Esophagus squamous epithelium (tissue), 5 donors: Measurements from ENCODE around the gene UHRF2. TPM values are rescaled to one million over a fixed set of nuclear protein-coding genes. Genes with fewer than 3 reads are reported as not detected.
A peak's percentile ranks its signal among the peaks of the same experiment; 100 is the strongest.

ENCODE experiments used
- DNase-seq: peaks from one replicate; lab custom pipeline; 2025; lab: John Stamatoyannopoulos, UW
- H3K27ac ChIP-seq, 4 donors: fragments of 200-600 bp; sonication (generic); one replicate each; pipeline ENCODE4 v1.5.1; 2016 to 2019; ENCODE audit warnings: mild to moderate bottlenecking in 1 of 4
- H3K27me3 ChIP-seq, 4 donors: fragments of 200-600 bp; sonication (generic); 1 replicate in 3 of 4; 2 replicates in 1 of 4; pipeline versions ENCODE4 v1.5.1 to v1.6.0; 2017 to 2021; ENCODE audit warnings: antibody characterized with exemption in 1 of 4
- H3K36me3 ChIP-seq, 3 donors: fragments of 200-600 bp; sonication (generic); one replicate each; pipeline ENCODE4 v1.5.1; 2016 to 2019
- H3K4me1 ChIP-seq, 3 donors: fragments of 200-600 bp; sonication (generic); one replicate each; pipeline ENCODE4 v1.5.1; 2017 to 2019
- H3K4me3 ChIP-seq, 4 donors: fragments of 200-600 bp; sonication (generic); 1 replicate in 3 of 4; 2 replicates in 1 of 4; pipeline ENCODE4 v1.5.1; 2016 to 2019; ENCODE audit warnings: mild to moderate bottlenecking in 2 of 4, moderate library complexity in 1 of 4
- H3K9me3 ChIP-seq, 3 donors: fragments of 200-600 bp; sonication (generic); one replicate each; pipeline ENCODE4 v1.5.1; 2016 to 2019
- CTCF ChIP-seq, 6 experiments: fragments of 450-650 bp in 4 of 6; fragments of 200-600 bp in 2 of 6; sonication (generic) in 2 of 6; IDR thresholded peaks; one replicate each; pipeline ENCODE4 v1.5.1; 2016 to 2019; ENCODE audit warnings: antibody characterized with exemption in 6 of 6, mild to moderate bottlenecking in 4 of 6, moderate library complexity in 4 of 6
- POLR2A ChIP-seq, 4 donors: fragments of 450-650 bp; IDR thresholded peaks; one replicate each; pipeline ENCODE4 v1.6.1; 2017; ENCODE audit warnings: antibody characterized with exemption in 4 of 4, mild to moderate bottlenecking in 4 of 4, moderate library complexity in 3 of 4
- WGBS, 2 donors: methylation state at CpG; one replicate each; pipeline ENCODE4 v1.1.5; 2018; 5-methylcytosine and 5-hydroxymethylcytosine counted together
- intact Hi-C: fragments of 100-400 bp; cut with DNase I; formaldehyde crosslinking; loops from one replicate; pipeline ENCODE4 v1.15.0; 2022
- total RNA-seq, 4 donors: library from RNA; depleted of rRNA; stranded (reverse); fragments of >200 nt; gene quantifications; one replicate each; pipeline ENCODE4 v1.1.0, GENCODE V29; 2016
- donor health status: DM: yes; HTN: yes; CAD: no.

The UHRF2 gene
- total RNA-seq, 4 donors from 2014 or later: 12.9 to 51.1 (median 22.1) TPM

GRCh38 chr9:6543204-6543603, 130.2 kb downstream of the UHRF2 start:
- no peak overlapping the region for H3K4me3 ChIP-seq
- H3K9me3 ChIP-seq: no peaks in the 10 kb centered on the region
- intact Hi-C loops: no loop called here
- 67 to 81% methylated on average over 6 of the region's 6 CpGs for WGBS, 2 donors
- H3K4me1 ChIP-seq: no peaks in the 10 kb centered on the region
- no peak for DNase-seq
- H3K27ac ChIP-seq: no peak overlapping the region
- H3K27me3 ChIP-seq: no peaks in the 10 kb centered on the region
- H3K36me3 ChIP-seq: no peaks in the 10 kb centered on the region
- TF ChIP-seq POLR2A (IDR thresholded peaks at IDR 0.05): no peak
- no peak for TF ChIP-seq CTCF (IDR thresholded peaks at IDR 0.05)

GRCh38 chr9:6545017-6545691, 132.2 kb downstream of the UHRF2 start:
- H3K4me1 ChIP-seq: no peaks in the 10 kb centered on the region
- DNase-seq: no peak
- no peak overlapping the region for H3K27ac ChIP-seq
- no peaks in the 10 kb centered on the region for H3K27me3 ChIP-seq
- H3K4me3 ChIP-seq: no peak overlapping the region
- intact Hi-C loops: no loop called here
- WGBS, 2 donors: 84 to 87% methylated on average over 8 of the region's 8 CpGs
- no peaks in the 10 kb centered on the region for H3K9me3 ChIP-seq
- no peak for TF ChIP-seq CTCF (IDR thresholded peaks at IDR 0.05)
- no peak for TF ChIP-seq POLR2A (IDR thresholded peaks at IDR 0.05)
- H3K36me3 ChIP-seq: no peaks in the 10 kb centered on the region

DNA sequence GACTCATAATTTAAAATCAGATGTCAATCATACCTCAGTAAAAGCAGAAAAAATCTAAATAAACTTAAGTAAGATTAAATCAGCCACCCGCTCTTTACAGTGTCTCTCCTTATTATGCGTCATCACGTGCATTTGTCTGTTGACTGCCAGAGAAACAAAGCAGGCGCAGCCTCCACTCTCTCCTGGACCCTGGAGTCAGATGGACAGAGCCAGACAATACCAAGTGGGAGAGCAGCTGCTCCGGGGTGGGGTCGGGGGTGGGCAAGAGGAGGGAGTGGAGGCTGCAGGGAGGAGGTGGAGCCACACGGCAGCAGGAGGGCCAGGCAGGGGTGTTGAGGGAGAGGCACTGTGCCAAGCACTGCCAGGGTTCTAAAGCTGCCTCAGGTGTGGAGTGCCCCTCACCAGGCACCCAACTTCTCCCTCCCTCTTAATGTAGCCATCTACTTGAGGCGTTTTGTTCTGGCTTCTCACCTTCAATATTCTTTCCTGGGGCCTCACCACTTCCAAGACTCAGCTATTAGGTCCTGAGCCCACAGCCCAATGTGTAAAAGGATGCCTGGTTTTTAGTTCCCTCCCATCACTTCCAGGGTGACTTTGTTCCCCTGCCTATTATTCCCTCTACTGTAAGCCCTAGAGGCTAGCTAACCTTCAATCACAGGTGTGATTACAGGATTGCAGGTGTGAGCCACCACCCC, 136.3 kb downstream of the UHRF2 start:
- Histone ChIP-seq H3K9me3 (no peaks in the 10 kb centered on the region), H3K4me1 (peaks cover 5 to 16% (median 12%) of the 10 kb centered on the region in 3 donors), H3K36me3 (no peaks in the 10 kb centered on the region), H3K27ac (no peak overlapping the region), H3K4me3 (no peak overlapping the region), H3K27me3 (no peaks in the 10 kb centered on the region)
- TF ChIP-seq POLR2A (IDR thresholded peaks at IDR 0.05) (no peak), CTCF (IDR thresholded peaks at IDR 0.05) (no peak)
- no peak for DNase-seq
- intact Hi-C loops: no loop called here
- WGBS, 2 donors: 69 to 88% methylated on average over 6 to 7 of the region's 8 CpGs

DNA sequence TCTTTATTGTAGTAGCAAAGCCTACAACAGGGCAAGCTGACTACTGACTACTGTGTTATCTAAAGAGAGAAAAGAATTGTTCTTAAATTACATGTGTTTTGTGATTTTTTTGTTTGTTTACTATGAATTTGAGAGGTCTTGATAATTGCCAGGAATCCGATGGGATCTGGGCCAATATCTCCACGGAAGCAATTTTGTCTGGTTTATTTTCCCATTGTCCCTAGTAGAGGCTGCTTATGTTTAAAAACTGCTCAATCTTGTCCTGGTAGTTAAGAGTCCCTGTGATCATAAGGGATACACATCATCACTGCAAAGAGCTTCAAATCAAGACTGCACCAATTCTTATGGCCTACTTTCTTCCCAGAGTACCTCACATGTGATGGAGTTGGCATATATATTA, 138.1 kb downstream of the UHRF2 start:
- Histone ChIP-seq H3K36me3 (no peaks in the 10 kb centered on the region), H3K9me3 (no peaks in the 10 kb centered on the region), H3K4me3 (no peak overlapping the region), H3K27me3 (no peaks in the 10 kb centered on the region), H3K4me1 (peaks cover 5 to 16% (median 12%) of the 10 kb centered on the region in 3 donors), H3K27ac (no peak overlapping the region)
- WGBS, 2 donors: 67 to 70% methylated on average over 2 of the region's 2 CpGs
- TF ChIP-seq CTCF (IDR thresholded peaks at IDR 0.05) (no peak), POLR2A (IDR thresholded peaks at IDR 0.05) (no peak)
- DNase-seq: no peak
- intact Hi-C loops: no loop called here

GRCh38 chr9:6552033-6552432, 139.0 kb downstream of the UHRF2 start:
- WGBS, 2 donors: 56 to 79% methylated on average over 2 to 3 of the region's 3 CpGs
- H3K4me3 ChIP-seq: no peak overlapping the region
- peaks cover 5 to 16% (median 12%) of the 10 kb centered on the region in 3 donors for H3K4me1 ChIP-seq
- H3K27ac ChIP-seq: peak overlapping the region in 2 of 4 donors; percentile 18 to 49
- intact Hi-C loops: no loop called here
- no peaks in the 10 kb centered on the region for H3K36me3 ChIP-seq
- TF ChIP-seq POLR2A (IDR thresholded peaks at IDR 0.05): no peak
- TF ChIP-seq CTCF (IDR thresholded peaks at IDR 0.05): no peak
- DNase-seq: no peak
- no peaks in the 10 kb centered on the region for H3K9me3 ChIP-seq
- no peaks in the 10 kb centered on the region for H3K27me3 ChIP-seq
